Measurements from ENCODE around the gene AGPAT3.

Gene AGPAT3

GRCh38 chr21:43939443-43940328 is 74.7 kb downstream of the AGPAT3 start:
- no peak for DNase-seq

DNA sequence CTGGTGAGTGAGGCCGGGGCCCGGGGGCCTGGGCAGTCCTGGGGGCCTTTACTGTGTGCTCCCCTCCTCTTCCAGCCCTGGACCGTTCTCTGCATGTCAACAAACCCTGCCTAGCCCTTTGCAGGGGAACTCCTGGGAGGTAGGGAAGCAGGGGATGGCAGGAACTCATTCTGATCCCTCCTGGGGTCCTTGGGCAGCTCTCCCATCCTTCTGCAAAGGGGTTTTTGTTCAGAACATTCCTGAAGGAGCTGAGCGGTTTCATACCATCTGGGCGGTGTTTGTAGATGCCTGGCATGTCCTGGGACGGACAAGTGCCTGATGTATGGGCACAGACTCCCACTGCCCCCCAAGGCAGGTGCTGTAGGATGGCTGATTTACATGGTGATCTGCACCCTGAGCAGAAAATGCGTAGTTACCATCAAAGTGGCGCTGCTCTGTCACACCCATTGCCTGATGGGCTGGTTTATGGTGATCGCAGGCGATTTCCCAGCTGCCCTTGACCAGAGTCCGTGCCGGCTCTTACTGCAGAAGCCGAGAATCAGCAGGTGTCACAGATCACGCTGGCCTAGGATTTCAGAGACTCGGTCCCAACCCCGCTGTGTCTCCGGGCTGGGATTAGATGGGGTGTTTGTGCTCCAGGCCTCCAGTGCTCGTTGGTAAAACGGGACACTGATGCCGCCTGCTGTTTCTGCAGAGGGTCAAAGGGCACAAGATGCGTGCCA is 75.5 kb downstream of the AGPAT3 start:
- DNase-seq: no peak

GRCh38 chr21:43942201-43942600 is 77.2 kb downstream of the AGPAT3 start:
- no peak for DNase-seq

DNA sequence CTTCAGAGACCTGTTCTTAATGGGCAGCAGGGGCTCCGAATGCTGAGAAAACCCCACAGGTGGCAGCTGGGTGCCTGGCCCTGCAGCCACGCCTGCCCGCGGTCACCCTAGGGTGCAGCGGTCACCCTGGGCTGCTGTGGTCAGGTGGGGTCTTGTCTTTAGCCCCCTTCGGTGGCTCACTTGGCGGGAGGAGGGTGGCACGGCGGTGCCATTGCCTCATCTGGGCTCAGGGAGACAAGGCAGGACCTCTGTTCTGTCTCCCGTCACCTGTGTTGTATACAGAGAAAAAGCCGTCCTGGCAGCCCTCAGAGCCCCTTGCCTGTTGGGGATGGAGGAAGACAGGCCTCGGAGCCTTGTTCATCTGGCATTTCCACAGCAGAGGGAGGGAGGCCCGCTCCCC is 77.6 kb downstream of the AGPAT3 start:
- no peak for DNase-seq

DNA sequence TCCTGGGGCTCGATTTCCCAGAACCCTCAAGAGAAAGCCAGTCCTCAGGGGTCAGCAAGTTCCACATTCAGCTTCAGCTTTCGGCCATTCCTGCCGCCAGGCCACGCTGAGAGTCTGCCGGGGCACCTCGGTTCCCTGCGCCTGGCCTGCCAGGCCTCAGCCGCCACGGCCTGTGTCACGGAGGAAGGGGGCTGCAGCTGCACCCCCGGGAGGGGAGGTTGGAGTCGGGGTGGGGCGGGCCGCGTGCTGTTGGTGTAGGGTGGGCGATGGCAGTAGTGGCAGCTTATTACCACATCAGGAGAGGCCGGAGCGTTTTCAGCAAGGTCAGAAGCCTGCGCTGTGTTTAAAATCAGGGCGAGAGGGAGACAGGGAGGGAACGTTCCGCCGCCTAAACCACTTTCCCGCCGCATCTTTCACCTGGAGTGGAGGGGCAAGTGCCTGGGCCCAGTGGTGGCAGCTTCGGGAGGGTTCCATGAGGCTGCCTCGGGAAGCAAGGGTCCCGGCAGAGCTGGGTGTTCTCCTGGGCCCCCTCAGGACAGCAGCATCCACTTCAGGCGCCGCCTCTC is 78.6 kb downstream of the AGPAT3 start:
- DNase-seq: no peak

GRCh38 chr21:43944078-43944633 is 79.1 kb downstream of the AGPAT3 start:
- no peak for DNase-seq

DNA sequence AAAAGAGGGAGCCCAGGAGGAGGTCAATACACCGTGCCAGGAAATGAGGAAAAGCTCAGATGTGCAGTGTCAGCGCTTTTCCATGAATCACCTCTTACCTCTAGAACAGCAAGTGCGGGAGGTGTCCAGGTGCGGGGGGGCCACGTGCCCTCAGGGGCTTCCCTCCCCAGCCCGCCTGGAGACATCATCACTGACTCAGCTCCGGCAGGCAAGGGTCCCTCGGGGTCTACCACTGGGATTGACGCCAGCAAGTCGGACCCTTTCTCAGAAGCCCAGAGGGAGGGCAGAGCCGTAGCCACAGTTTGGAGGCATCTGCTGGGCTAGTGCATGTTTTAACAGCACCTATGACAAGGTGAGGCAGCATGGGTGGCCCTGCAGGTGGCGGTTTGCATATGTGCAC is 79.7 kb downstream of the AGPAT3 start:
- DNase-seq: no peak

DNA sequence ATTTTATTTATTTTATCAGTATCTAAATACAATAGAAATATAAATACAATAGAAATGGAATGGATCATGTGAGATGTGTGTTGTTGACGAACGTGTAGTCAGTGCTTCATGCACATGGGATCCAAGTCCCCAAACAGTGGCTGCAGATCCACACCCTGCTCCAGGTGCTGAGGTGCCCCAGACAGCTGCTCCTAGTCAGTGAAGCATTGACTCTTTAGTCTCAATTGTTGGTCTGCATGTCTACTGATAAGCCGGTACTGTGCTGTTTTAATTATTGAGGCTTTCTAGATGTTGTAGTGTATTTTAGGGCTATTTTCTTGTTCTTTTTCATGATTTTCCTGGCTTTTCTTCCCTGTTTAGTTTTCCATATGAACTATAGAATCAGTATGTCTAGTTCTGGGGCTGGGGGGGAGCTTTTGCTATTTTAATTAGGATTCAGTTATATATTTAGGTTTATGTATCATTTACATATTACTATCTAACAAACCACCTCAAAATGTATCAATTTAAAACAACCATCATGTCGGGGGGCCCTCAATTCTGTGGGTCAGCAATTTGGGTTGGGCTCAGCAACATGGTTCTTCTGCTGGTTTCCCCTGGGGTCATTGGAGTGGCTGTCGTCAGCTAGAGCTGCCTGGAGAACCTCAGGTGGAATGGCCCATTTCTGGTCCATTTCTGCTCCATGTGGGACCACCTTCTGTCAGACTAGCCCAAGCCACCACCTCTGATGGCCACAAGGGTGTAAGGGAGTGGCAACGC is 83.9 kb downstream of the AGPAT3 start:
- DNase-seq: no peak

DNA sequence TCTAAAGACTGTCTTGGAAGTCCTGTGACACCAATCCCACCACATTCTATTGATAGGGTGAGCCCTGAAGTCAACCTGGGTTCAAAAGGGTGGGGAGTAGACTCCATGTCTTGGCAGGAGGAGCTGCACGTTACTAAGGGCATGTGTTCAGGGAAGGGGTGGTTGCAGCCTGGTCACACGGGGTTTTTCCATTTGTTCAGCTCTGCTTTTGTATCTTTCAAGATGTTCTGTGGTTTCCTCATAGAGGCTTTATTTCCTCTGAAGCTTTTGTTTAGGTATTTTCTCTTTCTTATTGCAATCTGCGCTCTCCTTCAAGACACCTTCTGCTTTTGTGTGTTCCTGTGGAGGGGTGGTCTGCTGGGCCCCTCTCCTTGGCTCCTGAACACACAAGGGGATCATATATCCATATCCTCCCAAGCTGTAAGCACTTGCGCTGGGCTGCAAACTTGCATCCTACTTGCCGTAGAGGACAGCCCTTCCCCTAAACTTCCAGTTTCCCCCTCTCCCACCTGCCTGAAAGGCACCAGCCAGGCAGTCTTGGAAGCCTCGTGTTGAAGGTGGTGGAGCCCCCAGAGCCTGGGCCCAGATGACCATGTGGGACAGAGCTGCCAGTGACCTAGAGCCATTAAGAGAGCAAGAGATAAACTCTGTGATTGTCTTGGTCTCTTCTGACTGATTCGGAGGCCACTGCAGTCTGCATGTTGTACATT is 84.6 kb downstream of the AGPAT3 start:
- no peak for DNase-seq

DNA sequence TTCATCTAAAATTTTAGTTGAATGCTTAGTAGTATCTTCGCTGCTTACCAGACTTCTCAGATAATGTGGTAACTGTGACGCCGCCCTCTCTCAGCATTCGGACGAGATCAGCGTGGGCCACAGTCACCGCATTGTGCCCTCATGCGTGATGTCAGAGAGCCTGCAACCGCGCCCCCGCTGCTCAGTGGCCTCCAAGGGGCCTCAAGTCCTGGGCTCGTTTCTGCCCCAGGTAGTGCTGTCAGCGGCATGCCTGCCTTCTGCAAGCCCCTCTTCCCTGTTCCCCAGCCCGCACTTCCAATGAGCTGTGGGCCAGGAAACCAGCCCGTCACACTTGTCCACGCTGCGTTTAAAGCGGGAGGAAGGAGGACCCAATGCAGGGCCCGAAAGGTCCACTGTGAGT is 85.5 kb downstream of the AGPAT3 start:
- DNase-seq: no peak

DNA sequence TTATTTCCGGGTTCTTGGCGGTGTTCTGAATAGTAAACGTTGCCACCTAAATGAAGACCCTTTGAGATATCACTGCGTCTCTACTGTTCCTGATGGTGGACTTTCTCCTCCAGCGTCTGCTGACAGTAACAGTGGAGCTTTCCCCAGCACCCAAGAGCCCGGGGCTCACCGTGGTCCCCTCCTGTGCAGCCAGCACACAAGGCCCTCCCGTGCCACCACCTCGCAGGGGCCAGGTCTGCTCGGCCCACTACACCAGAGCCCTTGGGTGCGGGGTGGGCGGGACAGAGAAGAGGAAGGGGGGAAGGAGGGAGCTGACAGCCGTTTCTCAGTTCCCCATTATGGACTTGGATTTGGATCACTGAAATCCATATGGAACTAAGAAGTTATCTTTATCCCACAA is 85.9 kb downstream of the AGPAT3 start:
- DNase-seq: no peak

- no peak for DNase-seq
Observed at GRCh38 chr21:43951911-43952703, 87.1 kb downstream of the AGPAT3 start.

GRCh38 chr21:43953021-43953420 is 88.0 kb downstream of the AGPAT3 start:
- no peak for DNase-seq

GRCh38 chr21:43954042-43954441 is 89.0 kb downstream of the AGPAT3 start:
- DNase-seq: no peak

- DNase-seq: no peak
Observed at GRCh38 chr21:43954896-43955295, 89.9 kb downstream of the AGPAT3 start.

DNA sequence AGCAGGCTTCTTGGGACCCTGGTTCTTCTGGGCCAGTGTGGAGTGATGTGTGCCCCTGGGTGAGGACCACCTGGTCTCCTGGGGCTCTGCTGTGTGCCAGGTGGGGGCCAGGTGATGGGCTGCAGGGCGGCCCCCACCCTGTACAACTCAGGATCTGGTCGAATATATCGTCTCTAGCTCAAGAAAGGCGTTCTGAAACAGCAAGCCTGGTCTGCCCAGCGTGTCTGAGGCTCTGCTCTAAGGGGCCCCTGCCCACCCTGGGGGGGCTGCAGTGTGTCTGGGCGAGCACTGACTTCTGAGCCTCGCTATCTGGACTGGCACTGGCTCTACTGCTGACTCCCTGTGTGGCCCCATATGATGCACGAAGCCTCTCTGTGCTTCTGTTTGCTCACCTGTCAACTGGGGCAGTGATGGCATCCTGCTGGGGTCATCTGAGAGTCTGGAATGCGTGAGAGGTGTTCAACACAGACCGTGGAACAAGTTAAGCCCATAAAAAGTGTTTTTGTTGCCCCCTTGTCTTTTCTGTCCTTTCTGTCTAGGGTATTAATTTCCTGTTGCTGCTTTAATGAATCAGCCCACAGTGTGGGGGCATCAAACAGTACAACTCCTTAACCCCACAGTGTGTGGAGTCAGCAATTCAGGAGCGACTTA is 91.1 kb downstream of the AGPAT3 start:
- no peak for DNase-seq

- DNase-seq: no peak
Observed at GRCh38 chr21:43956670-43957035, 91.6 kb downstream of the AGPAT3 start.

- no peak for DNase-seq
Observed at GRCh38 chr21:43957128-43957571, 92.1 kb downstream of the AGPAT3 start.

GRCh38 chr21:43957611-43958362 is 92.8 kb downstream of the AGPAT3 start:
- DNase-seq: no peak
